Spleen (tissue), 11 donors: Measurements from ENCODE around the gene CA11. TPM values are rescaled to one million over a fixed set of nuclear protein-coding genes. Genes with fewer than 3 reads are reported as not detected.

Experiments
- DNase-seq: peaks from one replicate; pipeline ENCODE4 v3.0.0-alpha.2; 2020
- H3K27ac ChIP-seq, 8 donors: fragments of 200-600 bp; sonication (generic) in 7 of 8; 1 replicate in 4 of 8; 2 replicates in 4 of 8; pipeline versions ENCODE4 v1.5.0 to v1.8.0; 2016 to 2021; ENCODE audit warnings: inconsistent platforms in 4 of 8, mild to moderate bottlenecking in 4 of 8, moderate library complexity in 1 of 8
- H3K27me3 ChIP-seq, 7 donors: fragments of 200-600 bp; sonication (generic) in 6 of 7; replicated peaks in 1 of 7; 1 replicate in 4 of 7; 2 replicates in 3 of 7; pipeline versions ENCODE4 v1.5.0 to v1.8.0; 2016 to 2021; ENCODE audit warnings: inconsistent platforms in 3 of 7, mild to moderate bottlenecking in 1 of 7
- H3K36me3 ChIP-seq, 6 donors: fragments of 200-600 bp; sonication (generic) in 5 of 6; 1 replicate in 4 of 6; 2 replicates in 2 of 6; pipeline versions ENCODE4 v1.5.0 to v1.8.0; 2016 to 2021; ENCODE audit warnings: inconsistent platforms in 2 of 6
- H3K4me1 ChIP-seq, 6 donors: fragments of 200-600 bp; sonication (generic) in 5 of 6; 1 replicate in 3 of 6; 2 replicates in 3 of 6; pipeline versions ENCODE4 v1.5.0 to v1.8.0; 2016 to 2021; ENCODE audit warnings: inconsistent platforms in 3 of 6
- H3K4me3 ChIP-seq, 8 donors: fragments of 200-600 bp; sonication (generic) in 7 of 8; 1 replicate in 4 of 8; 2 replicates in 4 of 8; pipeline versions ENCODE4 v1.5.0 to v1.8.0; 2016 to 2021; ENCODE audit warnings: inconsistent platforms in 4 of 8, mild to moderate bottlenecking in 4 of 8, moderate library complexity in 2 of 8
- H3K9me3 ChIP-seq, 8 donors: fragments of 200-600 bp; sonication (generic) in 7 of 8; 1 replicate in 4 of 8; 2 replicates in 4 of 8; pipeline versions ENCODE4 v1.5.0 to v1.8.0; 2016 to 2021; ENCODE audit warnings: inconsistent platforms in 4 of 8
- CTCF ChIP-seq, 11 experiments: fragments of 200-600 bp in 7 of 11; fragments of 450-650 bp in 4 of 11; sonication (generic) in 4 of 11; IDR thresholded peaks in 8 of 11; conservative IDR thresholded peaks in 3 of 11; 1 replicate in 7 of 11; 2 replicates in 4 of 11; pipeline versions ENCODE4 v1.4.0 to v1.8.0; 2016 to 2021; ENCODE audit warnings: antibody characterized with exemption in 11 of 11, inconsistent platforms in 4 of 11, mild to moderate bottlenecking in 1 of 11
- POLR2A ChIP-seq, 3 donors: fragments of 450-650 bp; IDR thresholded peaks; one replicate each; pipeline ENCODE4 v1.5.1; 2017; ENCODE audit warnings: antibody characterized with exemption in 3 of 3, mild to moderate bottlenecking in 1 of 3
- POLR2AphosphoS5 ChIP-seq, 3 donors: sonication (generic); formaldehyde crosslinking; IDR thresholded peaks; one replicate each; pipeline ENCODE4 v1.5.1; 2017; ENCODE audit warnings: antibody characterized with exemption in 3 of 3
- WGBS, 5 donors: extraction: QIAGEN DNeasy Blood & Tissue Kit in 3 of 5; methylation state at CpG; one replicate each; pipeline versions ENCODE4 v1.1.5 to v1.1.7; 2013 to 2018; 5-methylcytosine and 5-hydroxymethylcytosine counted together
- intact Hi-C: fragments of 100-400 bp; cut with DNase I; formaldehyde crosslinking; loops from one replicate; pipeline ENCODE4 v1.15.0; 2023; ENCODE audit warnings: low total_unique reads
- polyA plus RNA-seq, 3 donors: library from polyadenylated mRNA; stranded (reverse); fragments of 200-250 nt; gene quantifications; one replicate each; pipeline ENCODE4 v1.2.1, GENCODE V29; 2013
- total RNA-seq, 7 donors: library from RNA; depleted of rRNA in 3 of 7; stranded (reverse); fragments of >200 nt in 3 of 7; fragmentation: NEBNext Ultra II Directional in 4 of 7; extraction: Animal tissue kit (Norgen Biotek cat#: 25700) in 4 of 7; gene quantifications; one replicate each; pipeline versions ENCODE4 v1.1.0 to v1.2.1, GENCODE V29; 2016 to 2021
- donor health status: healthy with polysubstance abuse.
- donor health status: DM: no; HTN: no; CAD: no; lungs with moderate emphysema.
- donor health status: DM: no; HTN: no; CAD: no.
- donor health status: Bipolar disorder and iron deficiency.
- donor health status: healthy.
- donor health status: DM: no; HTN: no; CAD: no.
- donor health status: DM: yes; HTN: yes; CAD: no.

Gene CA11
- total and polyA plus RNA-seq, 10 donors = 1.9 to 14.5 (median 7.8) TPM

- WGBS, 5 donors = 91 to 95% (median 95%) methylated on average over 21 to 26 of the region's 26 CpGs
- no peak for DNase-seq
These were observed 24.1 kb upstream of the CA11 start for GRCh38 chr19:48669903-48670668.

GRCh38 chr19:48668761-48669160 is 22.8 kb upstream of the CA11 start:
- Histone ChIP-seq H3K27ac (no peak overlapping the region), H3K4me1 (no peaks in the 10 kb centered on the region), H3K36me3 (no peaks in the 10 kb centered on the region), H3K27me3 (no peaks in the 10 kb centered on the region), H3K9me3 (no peaks in the 10 kb centered on the region), H3K4me3 (no peak overlapping the region)
- DNase-seq = no peak
- intact Hi-C loops = no loop called here
- 91 to 98% (median 94%) methylated on average over 2 of the region's 2 CpGs for WGBS, 5 donors
- no peak for TF ChIP-seq CTCF (IDR thresholded peaks at IDR 0.05 in 8 of 11, conservative IDR thresholded peaks at IDR 0.05 in 3 of 11)

More at GRCh38 chr19:48669903-48670668, 24.1 kb upstream of the CA11 start:
- no peak for TF ChIP-seq POLR2AphosphoS5 (IDR thresholded peaks at IDR 0.05)
- no peak for TF ChIP-seq POLR2A (IDR thresholded peaks at IDR 0.05)
- TF ChIP-seq CTCF (IDR thresholded peaks at IDR 0.05 in 8 of 11, conservative IDR thresholded peaks at IDR 0.05 in 3 of 11) = no peak
- intact Hi-C loops = no loop called here
- Histone ChIP-seq H3K4me1 (peaks cover under 1 to 9% (median 5%) of the 10 kb centered on the region in 6 donors), H3K36me3 (no peaks in the 10 kb centered on the region), H3K27ac (no peak overlapping the region), H3K9me3 (no peaks in the 10 kb centered on the region), H3K4me3 (no peak overlapping the region), H3K27me3 (no peaks in the 10 kb centered on the region)

- DNase-seq = no peak
- H3K4me3 ChIP-seq = no peak overlapping the region
- intact Hi-C loops = no loop called here
- 70 to 89% (median 85%) methylated on average over 2 to 3 of the region's 3 CpGs for WGBS, 5 donors
- H3K27me3 ChIP-seq = no peaks in the 10 kb centered on the region
- H3K27ac ChIP-seq = no peak overlapping the region
- no peaks in the 10 kb centered on the region for H3K9me3 ChIP-seq
- TF ChIP-seq CTCF (IDR thresholded peaks at IDR 0.05 in 8 of 11, conservative IDR thresholded peaks at IDR 0.05 in 3 of 11) = no peak
- TF ChIP-seq POLR2A (IDR thresholded peaks at IDR 0.05) = no peak
- no peak for TF ChIP-seq POLR2AphosphoS5 (IDR thresholded peaks at IDR 0.05)
- no peaks in the 10 kb centered on the region for H3K4me1 ChIP-seq
- no peaks in the 10 kb centered on the region for H3K36me3 ChIP-seq
These were observed 22.3 kb upstream of the CA11 start for GRCh38 chr19:48668332-48668731.

GRCh38 chr19:48665786-48666185 is 19.8 kb upstream of the CA11 start:
- no peaks in the 10 kb centered on the region for H3K36me3 ChIP-seq
- intact Hi-C loops = no loop called here
- WGBS, 5 donors = 89 to 95% (median 92%) methylated on average over 6 of the region's 6 CpGs
- no peaks in the 10 kb centered on the region for H3K27me3 ChIP-seq
- H3K27ac ChIP-seq = no peak overlapping the region
- no peaks in the 10 kb centered on the region for H3K9me3 ChIP-seq
- peaks cover 5 to 8% (median 8%) of the 10 kb centered on the region in 6 donors for H3K4me1 ChIP-seq
- no peak overlapping the region for H3K4me3 ChIP-seq
- TF ChIP-seq CTCF (IDR thresholded peaks at IDR 0.05 in 8 of 11, conservative IDR thresholded peaks at IDR 0.05 in 3 of 11) (no peak), POLR2A (IDR thresholded peaks at IDR 0.05) (no peak), POLR2AphosphoS5 (IDR thresholded peaks at IDR 0.05) (no peak)
- DNase-seq = no peak
